H1 (cell line): ENCODE measurements around the gene ANKRD40CL. TPM values are rescaled to one million over a fixed set of nuclear protein-coding genes. Genes with fewer than 3 reads are reported as not detected.
A peak's percentile ranks its signal among the peaks of the same experiment; 100 is the strongest.

Experiments used
- CTCF ChIA-PET: fragments of 300-600 bp; sonication (Branson Sonifier 250); formaldehyde crosslinking; loops from one replicate; lab custom pipeline; 2021; ENCODE audit not compliant: partially characterized antibody; lab: Charles Lee
- POLR2A ChIA-PET: fragments of 300-600 bp; sonication (Branson Sonifier 250); formaldehyde crosslinking; loops from one replicate; lab custom pipeline; 2021; ENCODE audit warnings: inconsistent platforms; ENCODE audit not compliant: partially characterized antibody; lab: Charles Lee
- DNase-seq, 2 experiments: peaks; one replicate each; pipeline versions ENCODE4 v3.0.0 to v3.0.0-alpha.2; 2010 to 2022; ENCODE audit warnings: low spot score in 2 of 2, low read depth in 1 of 2, mixed read lengths in 1 of 2
- FAIRE-seq: peaks from 2 replicates; lab custom pipeline; 2011; peaks lifted over from hg19 to GRCh38; lab: Jason Lieb, UNC
- H2AFZ ChIP-seq: 2 replicates; pipeline ENCODE4 v1.8.1; 2012; ENCODE audit warnings: low read length, inconsistent platforms
- H2AK5ac ChIP-seq: 2 replicates; pipeline ENCODE4 v1.6.1; 2013; ENCODE audit warnings: low read depth, low read length
- H2BK120ac ChIP-seq: replicated peaks from 2 replicates; pipeline ENCODE3; 2013; ENCODE audit warnings: low read depth, low read length, inconsistent platforms
- H2BK12ac ChIP-seq: 2 replicates; pipeline ENCODE4 v1.6.1; 2013; ENCODE audit warnings: low read depth, low read length
- H2BK15ac ChIP-seq: 2 replicates; pipeline ENCODE4 v1.6.1; 2013; ENCODE audit warnings: low read length
- H2BK20ac ChIP-seq: 2 replicates; pipeline ENCODE4 v1.6.1; 2013; ENCODE audit warnings: low read length
- H2BK5ac ChIP-seq: 2 replicates; pipeline ENCODE4 v1.6.1; 2013; ENCODE audit warnings: low read depth, low read length
- H3K14ac ChIP-seq: 2 replicates; pipeline ENCODE4 v1.6.1; 2013; ENCODE audit warnings: inconsistent platforms; ENCODE audit not compliant: insufficient read length
- H3K18ac ChIP-seq: 2 replicates; pipeline ENCODE4 v1.6.1; 2013; ENCODE audit warnings: low read length; ENCODE audit errors: extremely low read depth
- H3K23ac ChIP-seq: 2 replicates; pipeline ENCODE4 v1.6.1; 2013; ENCODE audit warnings: inconsistent platforms; ENCODE audit not compliant: insufficient read length
- H3K23me2 ChIP-seq: 2 replicates; pipeline ENCODE4 v1.6.1; 2013; ENCODE audit warnings: low read depth, low read length
- H3K27ac ChIP-seq: 2 replicates; pipeline ENCODE4 v1.6.1; 2011; ENCODE audit warnings: low read depth, low read length, inconsistent platforms
- H3K27me3 ChIP-seq, 4 experiments: replicated peaks in 1 of 4; 1 replicate in 1 of 4; 2 replicates in 3 of 4; pipeline versions ENCODE4 v1.6.1 to v1.8.1; 2011 to 2013; ENCODE audit warnings: low read length in 3 of 4, mild to moderate bottlenecking in 3 of 4, inconsistent platforms in 2 of 4, mixed read lengths in 2 of 4, moderate library complexity in 1 of 4; ENCODE audit not compliant: control insufficient read depth in 3 of 4, insufficient read depth in 3 of 4; ENCODE audit errors: extremely low read depth in 1 of 4
- H3K36me3 ChIP-seq, 4 experiments: 2 replicates each; pipeline versions ENCODE4 v1.6.1 to v1.8.1; 2011 to 2013; ENCODE audit warnings: mild to moderate bottlenecking in 4 of 4, low read length in 3 of 4, moderate library complexity in 2 of 4, control low read depth in 1 of 4, inconsistent platforms in 1 of 4; ENCODE audit not compliant: insufficient read depth in 4 of 4, control insufficient read depth in 2 of 4
- H3K4ac ChIP-seq: replicated peaks from 2 replicates; pipeline ENCODE3; 2013; ENCODE audit warnings: low read length, low read depth, mixed read lengths, inconsistent platforms; ENCODE audit not compliant: insufficient read length
- H3K4me1 ChIP-seq, 4 experiments: replicated peaks in 1 of 4; 1 replicate in 1 of 4; 2 replicates in 3 of 4; pipeline versions ENCODE4 v1.6.1 to v1.8.1; 2011 to 2013; ENCODE audit warnings: low read length in 3 of 4, inconsistent platforms in 2 of 4, mixed read lengths in 1 of 4; ENCODE audit not compliant: insufficient read depth in 4 of 4, control insufficient read depth in 3 of 4
- H3K4me2 ChIP-seq, 2 experiments: 2 replicates each; pipeline versions ENCODE4 v1.6.1 to v1.8.1; 2011 to 2013; ENCODE audit warnings: low read depth in 2 of 2, low read length in 2 of 2, control low read depth in 1 of 2, inconsistent platforms in 1 of 2, mild to moderate bottlenecking in 1 of 2; ENCODE audit not compliant: insufficient read depth in 1 of 2
- H3K4me3 ChIP-seq, 4 experiments: fragments of 200-600, 300-600 bp in 1 of 4; sonication (generic), shearing (Covaris generic), sonication (Bioruptor Twin) in 1 of 4; 2 replicates each; pipeline versions ENCODE4 v1.5.1 to v1.8.1; 2011 to 2016; ENCODE audit warnings: low read length in 4 of 4, low read depth in 3 of 4, control low read depth in 2 of 4, inconsistent platforms in 2 of 4, mild to moderate bottlenecking in 2 of 4, mixed read lengths in 1 of 4, moderate library complexity in 1 of 4; ENCODE audit not compliant: insufficient read depth in 2 of 4; ENCODE audit errors: extremely low read depth in 1 of 4
- H3K56ac ChIP-seq: replicated peaks from 2 replicates; pipeline ENCODE3; 2013; ENCODE audit warnings: low read depth, mild to moderate bottlenecking, mixed read lengths, low read length, inconsistent platforms; ENCODE audit not compliant: insufficient read length
- H3K79me1 ChIP-seq: 2 replicates; pipeline ENCODE4 v1.6.1; 2013; ENCODE audit warnings: low read depth, low read length, control low read depth
- H3K79me2 ChIP-seq, 2 experiments: 2 replicates each; pipeline versions ENCODE4 v1.6.1 to v1.8.1; 2012 to 2013; ENCODE audit warnings: low read length in 2 of 2, mild to moderate bottlenecking in 2 of 2, inconsistent platforms in 1 of 2; ENCODE audit not compliant: insufficient read depth in 2 of 2, control insufficient read depth in 1 of 2
- H3K9ac ChIP-seq, 4 experiments: replicated peaks in 1 of 4; 1 replicate in 1 of 4; 2 replicates in 3 of 4; pipeline versions ENCODE4 v1.6.1 to v1.8.1; 2011 to 2013; ENCODE audit warnings: low read depth in 3 of 4, low read length in 3 of 4, control low read depth in 2 of 4, mild to moderate bottlenecking in 2 of 4, moderate library complexity in 2 of 4, inconsistent platforms in 1 of 4; ENCODE audit errors: extremely low read depth in 1 of 4
- H3K9me3 ChIP-seq, 2 experiments: 2 replicates each; pipeline versions ENCODE4 v1.6.1 to v1.8.1; 2012 to 2013; ENCODE audit warnings: mild to moderate bottlenecking in 2 of 2, moderate library complexity in 2 of 2, control low read depth in 1 of 2, inconsistent platforms in 1 of 2, low read depth in 1 of 2, low read length in 1 of 2, mixed read lengths in 1 of 2; ENCODE audit not compliant: insufficient read depth in 2 of 2
- H4K20me1 ChIP-seq, 2 experiments: replicated peaks in 1 of 2; 2 replicates each; pipeline versions ENCODE3 to v1.8.1; 2011 to 2013; ENCODE audit warnings: inconsistent platforms in 2 of 2, low read length in 2 of 2, mild to moderate bottlenecking in 1 of 2; ENCODE audit not compliant: insufficient read depth in 2 of 2, control insufficient read depth in 1 of 2
- H4K5ac ChIP-seq: 2 replicates; pipeline ENCODE4 v1.6.1; 2013; ENCODE audit warnings: low read length, low read depth, mixed read lengths, inconsistent platforms; ENCODE audit not compliant: insufficient read length
- H4K8ac ChIP-seq: 2 replicates; pipeline ENCODE4 v1.8.0; 2013; ENCODE audit warnings: mild to moderate bottlenecking, moderate library complexity, low read length, inconsistent platforms; ENCODE audit not compliant: insufficient read depth; ENCODE audit errors: extremely low read depth
- H4K91ac ChIP-seq: replicated peaks from 2 replicates; pipeline ENCODE3; 2013; ENCODE audit warnings: low read length, mixed read lengths, inconsistent platforms; ENCODE audit not compliant: insufficient read length
- BACH1 ChIP-seq: IDR thresholded peaks from 2 replicates; pipeline ENCODE4 v1.6.1; 2012; ENCODE audit warnings: low read length, improper control_type of control experiment
- CREB1 ChIP-seq: IDR thresholded peaks from 2 replicates; pipeline ENCODE4 v1.6.1; 2012; ENCODE audit warnings: inconsistent platforms
- E2F6 ChIP-seq: IDR thresholded peaks from 2 replicates; pipeline ENCODE4 v1.6.1; 2012; ENCODE audit warnings: inconsistent platforms
- EP300 ChIP-seq, 2 experiments: IDR thresholded peaks; 1 replicate in 1 of 2; 2 replicates in 1 of 2; pipeline ENCODE4 v1.6.1; 2011 to 2012; ENCODE audit warnings: low read depth in 2 of 2, low read length in 2 of 2, mild to moderate bottlenecking in 2 of 2, borderline replicate concordance in 1 of 2, inconsistent platforms in 1 of 2, moderate library complexity in 1 of 2
- GABPA ChIP-seq: IDR thresholded peaks from 2 replicates; pipeline ENCODE4 v1.6.1; 2011; ENCODE audit warnings: mild to moderate bottlenecking, low read length, moderate library complexity, borderline replicate concordance; ENCODE audit not compliant: insufficient read depth
- HDAC2 ChIP-seq, 2 experiments: fragments of 300-600 bp in 1 of 2; sonication (generic) in 1 of 2; IDR thresholded peaks; 2 replicates each; pipeline ENCODE4 v1.6.1; 2011 to 2012; ENCODE audit warnings: low read depth in 2 of 2, low read length in 2 of 2, mild to moderate bottlenecking in 2 of 2, moderate library complexity in 2 of 2, borderline replicate concordance in 1 of 2, inconsistent platforms in 1 of 2
- NRF1 ChIP-seq: IDR thresholded peaks from 2 replicates; pipeline ENCODE4 v1.6.1; 2011; ENCODE audit warnings: mild to moderate bottlenecking, low read depth, low read length, improper control_type of control experiment
- TBP ChIP-seq: IDR thresholded peaks from 2 replicates; pipeline ENCODE4 v1.6.1; 2011; ENCODE audit warnings: low read depth, low read length, improper control_type of control experiment
- WGBS, 2 experiments: shearing (Covaris generic) in 1 of 2; methylation state at CpG; one replicate each; pipeline versions ENCODE4 v1.1.6 to v1.1.7; 2013 to 2015; ENCODE audit warnings: low lambda C conversion rate in 2 of 2, mixed read lengths in 2 of 2, inconsistent platforms in 1 of 2, low coverage in 1 of 2, missing lambda C conversion rate in 1 of 2; ENCODE audit not compliant: insufficient replicate concordance in 2 of 2, insufficient coverage in 1 of 2, insufficient read length in 1 of 2; ENCODE audit errors: extremely low coverage in 1 of 2, missing lambda C conversion rate in 1 of 2; 5-methylcytosine and 5-hydroxymethylcytosine counted together
- polyA plus RNA-seq, 7 experiments: library from polyadenylated mRNA; depleted of rRNA in 3 of 7; stranded (reverse) in 5 of 7; unstranded in 2 of 7; fragments of >200 nt in 5 of 7; fragments of 200-250 nt in 2 of 7; gene quantifications; 1 replicate in 5 of 7; 2 replicates in 1 of 7; 4 replicates in 1 of 7; pipeline versions ENCODE4 v1.2.1 to v1.2.3, GENCODE V29; 2011 to 2013; ENCODE audit warnings: missing spikeins in 2 of 7, mixed read lengths in 2 of 7
- total RNA-seq: library from RNA; stranded (reverse); fragmentation: NEBNext Ultra II Directional; extraction: Animal tissue kit (Norgen Biotek cat#: 25700); gene quantifications from 2 replicates; pipeline ENCODE4 v1.2.1, GENCODE V29; 2021

ANKRD40CL gene
- total and polyA plus RNA-seq, 2 of the 8 experiments (the other 6 are each of a cell fraction or from before 2014, with no cell fraction given), result not detected

GRCh38 chr17:50722746-50723145 is 44.6 kb downstream of the ANKRD40CL start:
- Histone ChIP-seq H2AK5ac (no peak overlapping the region), H3K9me3 (no peaks in the 10 kb centered on the region), H3K4me2 (peak overlapping the region; percentile 22 to 92; a peak in 2 of 4 replicates), H4K91ac (no peak overlapping the region), H4K5ac (no peak overlapping the region), H2BK12ac (no peak overlapping the region), H2BK120ac (no peak overlapping the region), H3K79me1 (no peaks in the 10 kb centered on the region), H3K18ac (no peak overlapping the region), H3K4me3 (peak overlapping the region in 1 of 4 experiments; percentile 34; a peak in 1 of 8 replicates), H4K20me1 (peaks cover 29 to 34% of the 10 kb centered on the region in 2 experiments), H3K9ac (peak overlapping the region in 1 of 4 experiments; percentile 74; a peak in 1 of 7 replicates), H3K4ac (no peak overlapping the region), H3K36me3 (peaks cover 0 to 5% (median 1%) of the 10 kb centered on the region in 4 experiments; a peak in 1 of 8 replicates), H3K56ac (no peak overlapping the region), H2BK5ac (no peak overlapping the region), H2AFZ (no peak overlapping the region), H3K27me3 (no peaks in the 10 kb centered on the region), H3K27ac (no peak overlapping the region), H3K23me2 (no peaks in the 10 kb centered on the region; the same call in 1 of the 2 replicates), H3K14ac (no peak overlapping the region), H3K4me1 (peaks cover 0 to 8% (median 2%) of the 10 kb centered on the region in 4 experiments; a peak in 3 of 7 replicates), H2BK20ac (no peak overlapping the region), H3K23ac (no peak overlapping the region), H4K8ac (no peak overlapping the region), H2BK15ac (no peak overlapping the region), H3K79me2 (peaks cover 76 to 84% of the 10 kb centered on the region in 2 experiments)
- POLR2A ChIA-PET, result interaction anchor here (0.9 to 1.0 kb wide), 2 partner anchors 12 to 17 kb away, joined by 3 read pairs; no protein-coding TSS in a partner anchor
- CTCF ChIA-PET, result no interaction called here
- TF ChIP-seq HDAC2 (IDR thresholded peaks at IDR 0.05; ENCODE audit: borderline replicate concordance in 1 of 2, low read depth in 2 of 2, low read length in 2 of 2), result no peak
- TF ChIP-seq CREB1, result no peak
- TF ChIP-seq E2F6, result no peak
- no peak for TF ChIP-seq TBP
- no peak for TF ChIP-seq BACH1
- no peak for TF ChIP-seq EP300 (IDR thresholded peaks at IDR 0.05; ENCODE audit: borderline replicate concordance in 1 of 2, low read depth in 2 of 2, low read length in 2 of 2)
- TF ChIP-seq NRF1, result no peak
- no peak for TF ChIP-seq GABPA
- no peak for FAIRE-seq
- DNase-seq, result no peak
- 80% methylated on average over 3 of the region's 3 CpGs; no CpG with 5 or more reads in 1 of the 2 experiments for WGBS, 2 experiments
